BE2C (cell line): Measurements from ENCODE around the gene NOCT. TPM values are rescaled to one million over a fixed set of nuclear protein-coding genes. Genes with fewer than 3 reads are reported as not detected.

Experiments
- DNase-seq: peaks from one replicate; pipeline ENCODE4 v3.0.0-alpha.2; 2020
- H3K27me3 ChIP-seq: fragments of 250-450 bp; sonication (Bioruptor Pico); 2 replicates; pipeline ENCODE4 v1.5.1; 2020; ENCODE audit warnings: mild to moderate bottlenecking
- H3K36me3 ChIP-seq: fragments of 250-450 bp; sonication (Bioruptor Pico); 2 replicates; pipeline ENCODE4 v1.5.1; 2020; ENCODE audit warnings: mild to moderate bottlenecking
- H3K4me1 ChIP-seq: fragments of 250-450 bp; sonication (Bioruptor Pico); 2 replicates; pipeline ENCODE4 v1.5.1; 2020
- H3K4me3 ChIP-seq: 2 replicates; pipeline ENCODE4 v1.5.1; 2011; ENCODE audit warnings: low read depth, low read length
- H3K9me3 ChIP-seq: fragments of 250-450 bp; sonication (Bioruptor Pico); 2 replicates; pipeline ENCODE4 v1.5.1; 2020
- CTCF ChIP-seq: IDR thresholded peaks from 2 replicates; pipeline ENCODE4 v1.5.1; 2012; ENCODE audit warnings: mild to moderate bottlenecking, low read depth, low read length
- polyA plus RNA-seq: library from polyadenylated mRNA; unstranded; fragments of >200 nt; gene quantifications from one replicate; pipeline ENCODE4 v1.2.1, GENCODE V29; 2012; ENCODE audit warnings: low read depth, missing spikeins; ENCODE audit not compliant: insufficient read length, insufficient read depth

NOCT gene, protein sequence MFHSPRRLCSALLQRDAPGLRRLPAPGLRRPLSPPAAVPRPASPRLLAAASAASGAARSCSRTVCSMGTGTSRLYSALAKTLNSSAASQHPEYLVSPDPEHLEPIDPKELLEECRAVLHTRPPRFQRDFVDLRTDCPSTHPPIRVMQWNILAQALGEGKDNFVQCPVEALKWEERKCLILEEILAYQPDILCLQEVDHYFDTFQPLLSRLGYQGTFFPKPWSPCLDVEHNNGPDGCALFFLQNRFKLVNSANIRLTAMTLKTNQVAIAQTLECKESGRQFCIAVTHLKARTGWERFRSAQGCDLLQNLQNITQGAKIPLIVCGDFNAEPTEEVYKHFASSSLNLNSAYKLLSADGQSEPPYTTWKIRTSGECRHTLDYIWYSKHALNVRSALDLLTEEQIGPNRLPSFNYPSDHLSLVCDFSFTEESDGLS
- polyA plus RNA-seq, result 15.5 TPM

DNA sequence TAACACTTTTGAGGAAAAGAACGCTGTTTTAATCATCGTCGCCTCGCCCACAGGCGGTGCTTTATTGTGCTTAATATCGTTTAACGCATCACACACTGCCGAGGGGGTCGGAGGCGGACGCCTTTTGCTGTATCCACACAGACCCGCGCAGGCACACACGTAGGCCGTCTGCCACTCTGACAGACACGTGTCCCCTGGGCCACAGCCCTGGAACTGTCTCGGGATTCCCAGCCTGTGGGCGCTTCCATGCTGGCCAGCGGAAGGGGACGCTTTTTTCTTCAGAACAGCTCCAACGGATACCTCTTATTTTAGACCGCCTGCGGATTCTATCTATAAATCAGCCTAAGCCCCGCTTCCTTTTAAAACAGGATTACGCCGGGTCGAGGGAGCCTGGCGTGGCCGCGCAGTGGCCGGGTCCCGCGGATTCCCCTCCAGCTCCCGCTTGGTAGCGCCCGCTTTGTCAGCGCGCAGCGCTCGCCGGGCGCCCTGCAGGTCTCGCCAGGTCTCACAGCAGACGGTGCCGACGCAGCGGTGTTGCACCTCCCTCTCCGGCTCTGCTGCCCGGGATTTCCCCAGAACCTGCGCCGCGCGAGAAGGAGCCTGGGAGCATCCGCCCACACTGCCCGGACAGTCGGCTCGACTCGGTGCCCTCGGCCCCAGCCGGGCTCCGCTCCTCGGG is at the start of gene NOCT:
TSS of gene NOCT (plus strand) at position 513 of the 679 bp plus-strand sequence. CDS start 201 bp downstream, outside the sequence.
- H3K4me1 ChIP-seq, result peaks cover 7% of the 10 kb centered on the region
- peak; percentile 94 for DNase-seq
- no peak for TF ChIP-seq CTCF
- H3K4me3 ChIP-seq, result peak within 1 kb of the TSS; percentile 92
- no peaks in the 10 kb centered on the region for H3K27me3 ChIP-seq
- peaks cover 9% of the 10 kb centered on the region for H3K36me3 ChIP-seq
- no peaks in the 10 kb centered on the region for H3K9me3 ChIP-seq

DNA sequence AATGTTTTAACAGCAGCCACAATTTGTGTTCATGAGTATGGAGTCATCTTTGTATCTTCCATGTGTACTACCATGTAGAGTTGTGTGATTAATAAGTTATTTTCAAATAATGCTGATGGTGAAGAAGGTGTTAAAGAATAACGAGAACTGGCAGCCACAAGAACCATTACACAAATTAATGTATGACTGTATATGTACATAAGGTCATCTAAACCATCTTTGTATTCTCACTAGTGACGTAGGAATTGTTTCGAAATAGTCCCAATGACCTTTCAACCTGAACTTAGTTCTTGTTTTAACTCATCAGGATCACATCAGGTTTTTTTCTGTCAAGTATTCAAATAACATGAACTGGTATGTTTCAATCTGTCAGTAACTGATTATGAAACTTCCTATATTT is 48.3 kb upstream of the NOCT start:
- no peak for TF ChIP-seq CTCF

GRCh38 chr4:138972956-138973801 is 42.4 kb upstream of the NOCT start:
- H3K9me3 ChIP-seq, result no peaks in the 10 kb centered on the region
- no peak overlapping the region for H3K4me3 ChIP-seq
- H3K27me3 ChIP-seq, result no peaks in the 10 kb centered on the region
- DNase-seq, result no peak
- no peak for TF ChIP-seq CTCF
- no peaks in the 10 kb centered on the region for H3K4me1 ChIP-seq
- no peaks in the 10 kb centered on the region for H3K36me3 ChIP-seq

More for the DNA sequence above, 48.3 kb upstream of the NOCT start:
- Histone ChIP-seq H3K36me3 (no peaks in the 10 kb centered on the region), H3K4me1 (no peaks in the 10 kb centered on the region), H3K9me3 (no peaks in the 10 kb centered on the region), H3K27me3 (no peaks in the 10 kb centered on the region), H3K4me3 (no peak overlapping the region)
- no peak for DNase-seq

DNA sequence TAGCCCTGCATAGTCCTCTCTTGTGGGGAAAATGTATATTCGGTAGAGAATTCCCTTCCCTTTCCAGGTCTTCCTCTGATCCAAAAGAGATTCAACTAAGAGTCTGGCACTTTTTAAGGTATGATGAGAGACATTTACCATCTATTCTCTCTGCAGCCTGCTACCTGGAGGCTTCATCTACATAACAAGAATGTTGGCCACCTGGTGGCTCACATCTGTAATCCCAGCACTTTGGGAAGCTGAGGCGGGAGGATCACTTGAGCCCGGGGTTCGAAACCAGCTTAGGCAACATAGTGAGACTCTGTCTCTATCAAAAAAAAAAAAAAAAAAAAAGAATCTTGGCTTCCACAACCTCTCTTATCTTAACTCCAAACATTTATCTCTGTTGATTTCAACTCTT is 40.4 kb upstream of the NOCT start:
- Histone ChIP-seq H3K36me3 (no peaks in the 10 kb centered on the region), H3K9me3 (no peaks in the 10 kb centered on the region), H3K4me3 (no peak overlapping the region), H3K27me3 (no peaks in the 10 kb centered on the region), H3K4me1 (no peaks in the 10 kb centered on the region)
- TF ChIP-seq CTCF, result no peak
- no peak for DNase-seq

DNA sequence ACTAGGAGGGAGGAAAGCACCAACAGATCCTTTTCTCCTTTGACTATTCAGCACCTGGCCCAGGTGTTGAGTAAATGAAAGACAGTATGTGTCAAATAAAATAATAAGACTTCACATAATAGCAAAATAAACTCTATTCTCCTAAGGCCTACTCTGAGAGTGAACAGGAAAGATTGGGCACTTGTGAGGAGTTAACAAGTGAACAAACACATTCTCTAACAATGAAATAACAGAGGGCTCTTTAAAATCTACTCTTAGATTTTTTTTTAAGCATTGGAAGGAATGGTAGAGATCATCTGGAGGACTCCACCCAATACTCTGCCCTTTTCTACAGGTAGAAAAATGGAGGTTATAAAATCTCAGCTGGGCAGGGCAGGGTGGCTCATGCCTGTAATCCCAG is 39.1 kb upstream of the NOCT start:
- H3K36me3 ChIP-seq, result no peaks in the 10 kb centered on the region
- H3K27me3 ChIP-seq, result no peaks in the 10 kb centered on the region
- no peak overlapping the region for H3K4me3 ChIP-seq
- no peak for DNase-seq
- no peaks in the 10 kb centered on the region for H3K4me1 ChIP-seq
- H3K9me3 ChIP-seq, result no peaks in the 10 kb centered on the region
- no peak for TF ChIP-seq CTCF
